Measurements from ENCODE around the gene RUNX2. TPM values are rescaled to one million over a fixed set of nuclear protein-coding genes. Genes with fewer than 3 reads are reported as not detected.

RUNX2 gene
- total RNA-seq, 4 donors from 2014 or later: 1.00 to 8.1 (median 3.6) TPM

DNA sequence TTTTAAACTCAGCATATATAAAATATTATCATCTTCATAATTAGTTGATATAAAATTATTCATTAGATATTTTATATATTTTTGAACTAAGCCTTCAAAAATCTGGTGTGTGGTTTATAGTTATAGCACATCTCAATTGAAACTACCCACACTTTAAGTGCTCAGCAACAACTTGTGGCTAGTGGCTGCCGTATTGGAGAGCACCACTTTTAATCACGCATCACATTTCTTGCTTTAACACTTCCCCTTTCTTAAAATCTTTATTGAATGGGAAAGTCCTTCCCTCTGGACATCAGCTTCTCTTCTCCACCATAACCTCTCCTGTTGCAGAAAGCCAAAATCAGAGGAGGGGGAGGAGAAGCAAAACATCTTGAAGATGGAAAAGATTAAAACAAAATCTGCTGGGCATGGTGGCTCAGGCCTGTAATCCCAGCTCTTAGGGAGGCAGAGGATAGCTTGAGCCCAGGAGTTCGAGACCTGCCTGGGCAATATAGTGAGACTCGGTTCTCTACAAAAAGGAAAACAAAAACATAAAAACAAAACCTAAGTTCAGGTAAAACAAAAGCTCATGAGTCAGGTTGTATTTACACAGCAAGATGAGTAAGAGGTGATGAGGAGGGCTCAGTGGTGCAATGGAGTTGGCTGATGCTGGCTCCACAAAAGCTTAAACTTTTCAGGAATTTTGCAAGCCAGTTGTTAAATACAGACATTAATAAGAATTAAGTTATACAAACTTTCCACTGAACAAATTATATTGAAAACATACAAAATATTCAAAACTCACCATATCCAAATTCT lies 286.6 kb downstream of the RUNX2 start:
- no peak for DNase-seq
- H3K27me3 ChIP-seq: no peaks in the 10 kb centered on the region
- H3K27ac ChIP-seq: no peak overlapping the region
- in situ Hi-C loops (cut with MboI; ENCODE audit: low pct_ligation_motif_present in 1 of 4, low pct_unique_long_range_greater_than_20kb in 1 of 4, low sequenced_read_pairs in 3 of 4) (no loop called here), intact Hi-C loops (cut with DNase I; ENCODE audit: low total_unique reads) (no loop called here)
- no peaks in the 10 kb centered on the region for H3K36me3 ChIP-seq
- no peak overlapping the region for H3K4me3 ChIP-seq
- peaks cover 0 to 13% (median 6%) of the 10 kb centered on the region in 4 donors for H3K4me1 ChIP-seq
- H3K9me3 ChIP-seq: no peaks in the 10 kb centered on the region
- WGBS, 2 donors (ENCODE audit: low coverage in 1 of 2): 75 to 83% methylated on average over 4 of the region's 4 CpGs
- TF ChIP-seq POLR2AphosphoS5 (IDR thresholded peaks at IDR 0.05) (no peak), EP300 (IDR thresholded peaks at IDR 0.05; ENCODE audit: low read depth) (no peak), POLR2A (IDR thresholded peaks at IDR 0.05) (no peak)
- TF ChIP-seq, protein P1, sequence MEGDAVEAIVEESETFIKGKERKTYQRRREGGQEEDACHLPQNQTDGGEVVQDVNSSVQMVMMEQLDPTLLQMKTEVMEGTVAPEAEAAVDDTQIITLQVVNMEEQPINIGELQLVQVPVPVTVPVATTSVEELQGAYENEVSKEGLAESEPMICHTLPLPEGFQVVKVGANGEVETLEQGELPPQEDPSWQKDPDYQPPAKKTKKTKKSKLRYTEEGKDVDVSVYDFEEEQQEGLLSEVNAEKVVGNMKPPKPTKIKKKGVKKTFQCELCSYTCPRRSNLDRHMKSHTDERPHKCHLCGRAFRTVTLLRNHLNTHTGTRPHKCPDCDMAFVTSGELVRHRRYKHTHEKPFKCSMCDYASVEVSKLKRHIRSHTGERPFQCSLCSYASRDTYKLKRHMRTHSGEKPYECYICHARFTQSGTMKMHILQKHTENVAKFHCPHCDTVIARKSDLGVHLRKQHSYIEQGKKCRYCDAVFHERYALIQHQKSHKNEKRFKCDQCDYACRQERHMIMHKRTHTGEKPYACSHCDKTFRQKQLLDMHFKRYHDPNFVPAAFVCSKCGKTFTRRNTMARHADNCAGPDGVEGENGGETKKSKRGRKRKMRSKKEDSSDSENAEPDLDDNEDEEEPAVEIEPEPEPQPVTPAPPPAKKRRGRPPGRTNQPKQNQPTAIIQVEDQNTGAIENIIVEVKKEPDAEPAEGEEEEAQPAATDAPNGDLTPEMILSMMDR (IDR thresholded peaks at IDR 0.05): no peak

DNA sequence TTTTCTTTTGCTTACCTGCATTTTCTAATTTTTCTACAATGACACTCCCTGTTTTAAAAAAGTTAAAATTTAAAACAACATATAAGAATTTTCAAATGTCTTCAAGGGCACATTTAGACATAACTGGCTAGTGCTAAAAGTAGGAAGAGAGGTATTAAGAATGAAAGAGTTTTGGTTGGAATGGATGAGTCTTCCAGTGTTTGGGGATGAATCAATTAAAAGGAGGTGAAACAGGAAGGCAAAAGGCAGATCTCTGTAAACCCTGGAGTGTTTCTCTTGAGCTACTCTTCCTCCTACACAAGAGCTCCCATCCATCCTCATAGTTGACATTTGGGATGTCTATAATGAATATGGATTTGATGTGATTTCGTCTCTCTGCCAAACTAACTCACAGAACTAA lies 288.1 kb downstream of the RUNX2 start:
- Histone ChIP-seq H3K36me3 (no peaks in the 10 kb centered on the region), H3K27me3 (no peaks in the 10 kb centered on the region), H3K4me3 (no peak overlapping the region), H3K27ac (no peak overlapping the region), H3K9me3 (no peaks in the 10 kb centered on the region), H3K4me1 (peaks cover 0 to 4% (median 2%) of the 10 kb centered on the region in 4 donors)
- intact Hi-C loops (cut with DNase I; ENCODE audit: low total_unique reads): no loop called here
- WGBS, 2 donors (ENCODE audit: low coverage in 1 of 2): 95 to 100% methylated on average over 1 of the region's 1 CpG
- in situ Hi-C loops (cut with MboI; ENCODE audit: low pct_ligation_motif_present in 1 of 4, low pct_unique_long_range_greater_than_20kb in 1 of 4, low sequenced_read_pairs in 3 of 4): no loop called here
- no peak for TF ChIP-seq EP300 (IDR thresholded peaks at IDR 0.05; ENCODE audit: low read depth)
- no peak for DNase-seq

DNA sequence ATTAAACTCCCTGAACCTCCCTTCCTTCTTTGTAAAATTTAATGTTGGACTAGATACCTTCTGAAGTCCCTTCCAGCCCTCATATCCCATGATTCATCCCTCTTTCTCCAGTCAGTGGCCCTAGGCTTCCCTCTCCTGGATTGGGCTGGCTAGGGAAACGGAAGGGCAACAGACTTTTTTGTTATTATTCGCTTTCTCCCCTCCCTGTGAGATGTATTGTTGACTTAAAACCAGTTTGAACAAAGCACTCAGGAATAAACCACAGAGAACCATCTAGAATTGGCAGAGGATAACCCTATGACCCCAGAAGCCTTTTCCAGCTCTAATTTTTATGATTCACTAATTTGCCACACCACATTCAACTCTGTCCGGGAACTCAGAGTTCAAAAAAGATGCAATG lies 289.3 kb downstream of the RUNX2 start:
- DNase-seq: no peak
- Histone ChIP-seq H3K9me3 (no peaks in the 10 kb centered on the region), H3K4me1 (no peaks in the 10 kb centered on the region), H3K27me3 (no peaks in the 10 kb centered on the region), H3K36me3 (no peaks in the 10 kb centered on the region), H3K27ac (no peak overlapping the region), H3K4me3 (no peak overlapping the region)
- in situ Hi-C loops (cut with MboI; ENCODE audit: low pct_ligation_motif_present in 1 of 4, low pct_unique_long_range_greater_than_20kb in 1 of 4, low sequenced_read_pairs in 3 of 4) (no loop called here), intact Hi-C loops (cut with DNase I; ENCODE audit: low total_unique reads) (no loop called here)
- 70 to 80% methylated on average over 2 to 3 of the region's 3 CpGs for WGBS, 2 donors (ENCODE audit: low coverage in 1 of 2)
- no peak for TF ChIP-seq POLR2A (IDR thresholded peaks at IDR 0.05)
- no peak for TF ChIP-seq EP300 (IDR thresholded peaks at IDR 0.05; ENCODE audit: low read depth)
- TF ChIP-seq, protein P1 (IDR thresholded peaks at IDR 0.05): no peak
- TF ChIP-seq POLR2AphosphoS5 (IDR thresholded peaks at IDR 0.05): no peak

DNA sequence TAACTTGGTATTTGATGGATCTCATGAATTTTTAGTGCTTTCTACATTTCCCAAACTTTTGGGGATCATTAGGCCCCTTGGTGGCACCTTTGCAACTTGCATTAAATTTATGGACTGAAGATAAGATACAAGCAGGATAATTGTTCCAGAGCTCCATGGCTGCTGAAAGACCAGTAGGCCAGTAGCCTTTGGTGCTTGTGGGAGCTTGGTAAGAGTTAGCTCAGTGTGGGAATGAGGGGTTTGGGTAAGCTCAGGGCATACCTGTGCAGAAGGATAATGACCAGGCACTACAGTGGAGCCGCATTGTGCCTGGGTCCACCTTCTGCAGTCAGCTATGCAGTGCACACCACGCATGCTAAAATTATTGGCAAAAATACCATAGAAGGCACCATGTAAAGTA lies 290.1 kb downstream of the RUNX2 start:
- intact Hi-C loops (cut with DNase I; ENCODE audit: low total_unique reads): no loop called here
- in situ Hi-C loops (cut with MboI; ENCODE audit: low pct_ligation_motif_present in 1 of 4, low pct_unique_long_range_greater_than_20kb in 1 of 4, low sequenced_read_pairs in 3 of 4): no loop called here
- H3K36me3 ChIP-seq: no peaks in the 10 kb centered on the region
- no peaks in the 10 kb centered on the region for H3K27me3 ChIP-seq
- no peak overlapping the region for H3K27ac ChIP-seq
- no peak overlapping the region for H3K4me3 ChIP-seq
- TF ChIP-seq, protein P1 (IDR thresholded peaks at IDR 0.05): no peak
- no peak for TF ChIP-seq POLR2A (IDR thresholded peaks at IDR 0.05)
- TF ChIP-seq POLR2AphosphoS5 (IDR thresholded peaks at IDR 0.05): no peak
- TF ChIP-seq EP300 (IDR thresholded peaks at IDR 0.05; ENCODE audit: low read depth): no peak
- no peaks in the 10 kb centered on the region for H3K4me1 ChIP-seq
- no peak for DNase-seq
- H3K9me3 ChIP-seq: no peaks in the 10 kb centered on the region
- 98% methylated on average over 2 of the region's 2 CpGs; no CpG with 5 or more reads in 1 of the 2 donors for WGBS, 2 donors (ENCODE audit: low coverage in 1 of 2)
